Type B pancreatic cell (in vitro differentiated cells): ENCODE results near the gene RNF8. TPM values are rescaled to one million over a fixed set of nuclear protein-coding genes. Genes with fewer than 3 reads are reported as not detected.

Source experiments
- DNase-seq: peaks from one replicate; pipeline ENCODE4 v3.0.0; 2021; ENCODE audit warnings: mixed read lengths; ENCODE audit not compliant: unreplicated experiment; ENCODE audit errors: extremely low spot score
- H3K27ac Mint-ChIP-seq: 2 replicates; pipeline ENCODE4 v1.8.0; 2021; ENCODE audit warnings: mild to moderate bottlenecking, mixed read lengths
- H3K27me3 Mint-ChIP-seq: 2 replicates; pipeline ENCODE4 v1.8.0; 2021; ENCODE audit warnings: mixed read lengths
- H3K36me3 Mint-ChIP-seq: 2 replicates; pipeline ENCODE4 v1.8.0; 2021; ENCODE audit warnings: mixed read lengths
- H3K4me1 Mint-ChIP-seq: one replicate; pipeline ENCODE4 v1.8.0; 2021; ENCODE audit warnings: mixed read lengths; ENCODE audit not compliant: unreplicated experiment
- H3K4me3 Mint-ChIP-seq: 2 replicates; pipeline ENCODE4 v1.8.0; 2021; ENCODE audit warnings: mild to moderate bottlenecking, mixed read lengths
- H3K9me3 Mint-ChIP-seq: 2 replicates; pipeline ENCODE4 v1.8.0; 2021; ENCODE audit warnings: mixed read lengths
- CTCF ChIP-seq: fragments of 200-600 bp; sonication (generic); conservative IDR thresholded peaks from 2 replicates; pipeline ENCODE4 v1.5.0; 2021; ENCODE audit warnings: antibody characterized with exemption, mild to moderate bottlenecking
- total RNA-seq: library from RNA; stranded (reverse); gene quantifications from 2 replicates; pipeline ENCODE4 v1.2.1, GENCODE V29; 2021; ENCODE audit warnings: low replicate concordance

Gene RNF8
- total RNA-seq, 1 donor from 2014 or later = 38.6 TPM

GRCh38 chr6:37308069-37308815, 45.5 kb upstream of the RNF8 start:
- DNase-seq = no peak
- Mint-ChIP-seq H3K27me3 (no peaks in the 10 kb centered on the region), H3K36me3 (peaks cover 18% of the 10 kb centered on the region), H3K9me3 (no peaks in the 10 kb centered on the region), H3K4me1 (peaks cover 27% of the 10 kb centered on the region), H3K27ac (peak overlapping the region; percentile 74), H3K4me3 (peak overlapping the region; percentile 37)
- TF ChIP-seq CTCF = no peak

GRCh38 chr6:37309046-37309445, 44.7 kb upstream of the RNF8 start:
- Mint-ChIP-seq H3K9me3 (no peaks in the 10 kb centered on the region), H3K27ac (no peak overlapping the region), H3K4me3 (no peak overlapping the region), H3K27me3 (no peaks in the 10 kb centered on the region), H3K36me3 (peaks cover 19% of the 10 kb centered on the region), H3K4me1 (peaks cover 20% of the 10 kb centered on the region)
- DNase-seq = no peak
- TF ChIP-seq CTCF = no peak

- H3K27me3 Mint-ChIP-seq = no peaks in the 10 kb centered on the region
- peaks cover 16% of the 10 kb centered on the region for H3K36me3 Mint-ChIP-seq
- peaks cover 18% of the 10 kb centered on the region for H3K4me1 Mint-ChIP-seq
- TF ChIP-seq CTCF = no peak
- H3K27ac Mint-ChIP-seq = no peak overlapping the region
- H3K4me3 Mint-ChIP-seq = no peak overlapping the region
- DNase-seq = no peak
- no peaks in the 10 kb centered on the region for H3K9me3 Mint-ChIP-seq
Observed at GRCh38 chr6:37309692-37310091, 44.1 kb upstream of the RNF8 start.

- H3K9me3 Mint-ChIP-seq = no peaks in the 10 kb centered on the region
- no peak for DNase-seq
- H3K27ac Mint-ChIP-seq = no peak overlapping the region
- peaks cover 18% of the 10 kb centered on the region for H3K4me1 Mint-ChIP-seq
- no peak overlapping the region for H3K4me3 Mint-ChIP-seq
- H3K27me3 Mint-ChIP-seq = no peaks in the 10 kb centered on the region
- no peak for TF ChIP-seq CTCF
- H3K36me3 Mint-ChIP-seq = peaks cover 16% of the 10 kb centered on the region
Observed at GRCh38 chr6:37310966-37311365, 42.8 kb upstream of the RNF8 start.

- Mint-ChIP-seq H3K4me3 (no peak overlapping the region), H3K27ac (no peak overlapping the region), H3K4me1 (peaks cover 18% of the 10 kb centered on the region), H3K9me3 (no peaks in the 10 kb centered on the region), H3K36me3 (peaks cover 16% of the 10 kb centered on the region), H3K27me3 (no peaks in the 10 kb centered on the region)
- no peak for TF ChIP-seq CTCF
- DNase-seq = no peak
Observed at GRCh38 chr6:37311741-37312473, 41.9 kb upstream of the RNF8 start.
